SU-DHL-6 (cell line): ENCODE results near the gene P2RY14.

Experiments used
- H2AFZ ChIP-seq: fragments of 200-600 bp; sonication (generic); 2 replicates; pipeline ENCODE4 v1.6.1; 2014; ENCODE audit warnings: low read depth, mild to moderate bottlenecking, moderate library complexity, mixed read lengths, antibody characterized with exemption, low read length; ENCODE audit not compliant: severe bottlenecking
- H3F3A ChIP-seq: fragments of 200-600 bp; shearing (Covaris generic); 2 replicates; pipeline ENCODE4 v1.6.0; 2016; ENCODE audit warnings: antibody characterized with exemption, mild to moderate bottlenecking; ENCODE audit not compliant: insufficient read depth
- H3K27ac ChIP-seq: fragments of 200-600 bp; sonication (generic); 2 replicates; pipeline ENCODE4 v1.5.1; 2016; ENCODE audit warnings: low read depth, mild to moderate bottlenecking, low read length, moderate library complexity, mixed read lengths
- H3K27me3 ChIP-seq: fragments of 200-600 bp; sonication (generic), shearing (Covaris generic); 2 replicates; pipeline ENCODE4 v1.6.0; 2014; ENCODE audit warnings: mild to moderate bottlenecking, low read length
- H3K36me3 ChIP-seq: fragments of 200-600 bp; sonication (generic); 2 replicates; pipeline ENCODE4 v1.6.1; 2014; ENCODE audit warnings: mild to moderate bottlenecking, low read length, mixed read lengths
- H3K4me2 ChIP-seq: fragments of 300-600, 200-600 bp; shearing (Covaris generic), sonication (generic); 2 replicates; pipeline ENCODE4 v1.6.0; 2014; ENCODE audit warnings: low read length, low read depth, mild to moderate bottlenecking; ENCODE audit not compliant: poor library complexity, severe bottlenecking
- H3K4me3 ChIP-seq: fragments of 200-600 bp; sonication (generic); 2 replicates; pipeline ENCODE4 v1.5.1; 2014; ENCODE audit warnings: antibody characterized with exemption, low read length, mild to moderate bottlenecking, mixed read lengths; ENCODE audit not compliant: insufficient read depth, poor library complexity, severe bottlenecking
- H3K79me2 ChIP-seq: fragments of 200-600 bp; sonication (generic); 2 replicates; pipeline ENCODE4 v1.6.1; 2014; ENCODE audit warnings: mild to moderate bottlenecking, low read length, moderate library complexity; ENCODE audit not compliant: insufficient read depth
- H3K9ac ChIP-seq: fragments of 200-600 bp; sonication (generic); 2 replicates; pipeline ENCODE4 v1.7.0; 2014; ENCODE audit warnings: mild to moderate bottlenecking, low read length
- H3K9me2 ChIP-seq: fragments of 200-600 bp; sonication (generic); replicated peaks from 2 replicates; pipeline ENCODE4 v1.6.1; 2014; ENCODE audit warnings: low read length; ENCODE audit not compliant: insufficient read depth
- H3K9me3 ChIP-seq: fragments of 200-600 bp; sonication (generic); 2 replicates; pipeline ENCODE4 v1.6.1; 2014; ENCODE audit warnings: low read length, mixed read lengths; ENCODE audit not compliant: insufficient read depth
- H4K20me1 ChIP-seq: fragments of 200-600 bp; sonication (generic); 2 replicates; pipeline ENCODE4 v1.6.1; 2014; ENCODE audit warnings: low read depth, mild to moderate bottlenecking, antibody characterized with exemption, low read length, moderate library complexity, mixed read lengths
- EZH2phosphoT487 ChIP-seq: fragments of 200-600 bp; sonication (generic), shearing (Covaris generic); conservative IDR thresholded peaks from 2 replicates; pipeline ENCODE4 v1.6.1; 2018; ENCODE audit warnings: mild to moderate bottlenecking, antibody characterized with exemption, low read length, moderate library complexity, mixed read lengths
- TF ChIP-seq, protein P1 (sequence below): fragments of 200-600 bp; sonication (generic); IDR thresholded peaks from one replicate; pipeline ENCODE4 v1.5.1; 2017; ENCODE audit warnings: antibody characterized with exemption, mild to moderate bottlenecking, low read length, moderate library complexity; ENCODE audit not compliant: insufficient read depth, poor library complexity, severe bottlenecking

P2RY14 gene

GRCh38 chr3:151196434-151196833, 81.9 kb downstream of the P2RY14 start:
- Histone ChIP-seq H3K9ac (no peak overlapping the region), H3K27me3 (no peaks in the 10 kb centered on the region), H3K36me3 (0 out of 2 replicates have a peak, but pooled peaks cover 11% of the 10 kb centered on the region), H3K79me2 (no peaks in the 10 kb centered on the region), H3F3A (no peaks in the 10 kb centered on the region), H3K4me3 (no peak overlapping the region), H2AFZ (no peak overlapping the region), H3K9me2 (no peaks in the 10 kb centered on the region), H3K27ac (no peak overlapping the region), H3K9me3 (no peaks in the 10 kb centered on the region), H3K4me2 (no peak overlapping the region), H4K20me1 (no peaks in the 10 kb centered on the region)
- TF ChIP-seq, protein P1, sequence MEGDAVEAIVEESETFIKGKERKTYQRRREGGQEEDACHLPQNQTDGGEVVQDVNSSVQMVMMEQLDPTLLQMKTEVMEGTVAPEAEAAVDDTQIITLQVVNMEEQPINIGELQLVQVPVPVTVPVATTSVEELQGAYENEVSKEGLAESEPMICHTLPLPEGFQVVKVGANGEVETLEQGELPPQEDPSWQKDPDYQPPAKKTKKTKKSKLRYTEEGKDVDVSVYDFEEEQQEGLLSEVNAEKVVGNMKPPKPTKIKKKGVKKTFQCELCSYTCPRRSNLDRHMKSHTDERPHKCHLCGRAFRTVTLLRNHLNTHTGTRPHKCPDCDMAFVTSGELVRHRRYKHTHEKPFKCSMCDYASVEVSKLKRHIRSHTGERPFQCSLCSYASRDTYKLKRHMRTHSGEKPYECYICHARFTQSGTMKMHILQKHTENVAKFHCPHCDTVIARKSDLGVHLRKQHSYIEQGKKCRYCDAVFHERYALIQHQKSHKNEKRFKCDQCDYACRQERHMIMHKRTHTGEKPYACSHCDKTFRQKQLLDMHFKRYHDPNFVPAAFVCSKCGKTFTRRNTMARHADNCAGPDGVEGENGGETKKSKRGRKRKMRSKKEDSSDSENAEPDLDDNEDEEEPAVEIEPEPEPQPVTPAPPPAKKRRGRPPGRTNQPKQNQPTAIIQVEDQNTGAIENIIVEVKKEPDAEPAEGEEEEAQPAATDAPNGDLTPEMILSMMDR, result no peak
- no peak for TF ChIP-seq EZH2phosphoT487

GRCh38 chr3:151195826-151196225, 82.5 kb downstream of the P2RY14 start:
- no peaks in the 10 kb centered on the region for H3K9me3 ChIP-seq
- H3K36me3 ChIP-seq, result 0 out of 2 replicates have a peak, but pooled peaks cover 14% of the 10 kb centered on the region
- H2AFZ ChIP-seq, result no peak overlapping the region
- H3F3A ChIP-seq, result no peaks in the 10 kb centered on the region
- no peak overlapping the region for H3K27ac ChIP-seq
- TF ChIP-seq EZH2phosphoT487, result no peak
- TF ChIP-seq, protein P1, result no peak
- no peaks in the 10 kb centered on the region for H3K79me2 ChIP-seq
- H4K20me1 ChIP-seq, result no peaks in the 10 kb centered on the region
- H3K27me3 ChIP-seq, result no peaks in the 10 kb centered on the region
- H3K9me2 ChIP-seq, result no peaks in the 10 kb centered on the region
- no peak overlapping the region for H3K4me2 ChIP-seq
- H3K9ac ChIP-seq, result no peak overlapping the region
- H3K4me3 ChIP-seq, result no peak overlapping the region

- H3K9me2 ChIP-seq, result no peaks in the 10 kb centered on the region
- H3K36me3 ChIP-seq, result peaks cover 17% of the 10 kb centered on the region; the same call in 1 of the 2 replicates
- H3F3A ChIP-seq, result no peaks in the 10 kb centered on the region
- no peak overlapping the region for H3K4me3 ChIP-seq
- TF ChIP-seq, protein P1, result no peak
- no peak for TF ChIP-seq EZH2phosphoT487
- H3K9ac ChIP-seq, result no peak overlapping the region
- no peaks in the 10 kb centered on the region for H3K9me3 ChIP-seq
- no peak overlapping the region for H3K4me2 ChIP-seq
- no peaks in the 10 kb centered on the region for H4K20me1 ChIP-seq
- H3K79me2 ChIP-seq, result no peaks in the 10 kb centered on the region
- H3K27me3 ChIP-seq, result no peaks in the 10 kb centered on the region
- no peak overlapping the region for H3K27ac ChIP-seq
- no peak overlapping the region for H2AFZ ChIP-seq
Observed at GRCh38 chr3:151192545-151192944, 85.8 kb downstream of the P2RY14 start.
